KMS-11 (cell line): ENCODE measurements around the gene NPHP4.

Experiments
- H2AFZ ChIP-seq: fragments of 200-600 bp; sonication (generic); 2 replicates; pipeline ENCODE4 v1.6.1; 2016; ENCODE audit warnings: antibody characterized with exemption, mixed run types, low read depth
- H3K27ac ChIP-seq: fragments of 200-600 bp; sonication (generic); 2 replicates; pipeline ENCODE4 v1.6.1; 2016; ENCODE audit warnings: mild to moderate bottlenecking, mixed run types
- H3K27me3 ChIP-seq: fragments of 200-600 bp; sonication (generic); 2 replicates; pipeline ENCODE4 v1.6.1; 2017; ENCODE audit warnings: mild to moderate bottlenecking, low read depth, mixed run types, moderate library complexity; ENCODE audit not compliant: insufficient read depth
- H3K36me3 ChIP-seq: fragments of 200-600 bp; sonication (generic); 2 replicates; pipeline ENCODE4 v1.6.1; 2017; ENCODE audit warnings: mild to moderate bottlenecking, mixed run types; ENCODE audit not compliant: insufficient read depth
- H3K4me1 ChIP-seq: fragments of 200-600 bp; sonication (generic); 2 replicates; pipeline ENCODE4 v1.6.1; 2016; ENCODE audit warnings: mild to moderate bottlenecking, low read depth, mixed run types; ENCODE audit not compliant: poor library complexity, severe bottlenecking
- H3K4me2 ChIP-seq: fragments of 200-600 bp; sonication (generic); 2 replicates; pipeline ENCODE4 v1.7.0; 2016; ENCODE audit warnings: mild to moderate bottlenecking, mixed run types
- H3K4me3 ChIP-seq: fragments of 200-600 bp; sonication (generic); IDR thresholded peaks from 2 replicates; pipeline ENCODE4 v1.6.1; 2017; ENCODE audit warnings: low read depth, low read length, mixed read lengths; ENCODE audit not compliant: insufficient read depth
- H3K79me2 ChIP-seq: fragments of 200-600 bp; sonication (generic); 2 replicates; pipeline ENCODE4 v1.6.1; 2016; ENCODE audit warnings: low read depth, mixed run types; ENCODE audit not compliant: insufficient read depth
- H3K9ac ChIP-seq: fragments of 200-600 bp; sonication (generic); 2 replicates; pipeline ENCODE4 v1.6.1; 2016; ENCODE audit warnings: mild to moderate bottlenecking, mixed run types
- H4K20me1 ChIP-seq: fragments of 200-600 bp; sonication (generic); 2 replicates; pipeline ENCODE4 v1.6.1; 2016; ENCODE audit warnings: mild to moderate bottlenecking, mixed run types; ENCODE audit not compliant: insufficient read depth
- CTCF ChIP-seq: fragments of 200-600 bp; sonication (generic); conservative IDR thresholded peaks from 2 replicates; pipeline ENCODE4 v1.6.1; 2017; ENCODE audit warnings: low read depth, mild to moderate bottlenecking, antibody characterized with exemption, low read length, moderate library complexity, mixed read lengths

NPHP4 gene

GRCh38 chr1:5974631-5975030 lies 17.6 kb downstream of the NPHP4 start:
- no peaks in the 10 kb centered on the region for H3K36me3 ChIP-seq
- no peaks in the 10 kb centered on the region for H3K4me1 ChIP-seq
- no peaks in the 10 kb centered on the region for H4K20me1 ChIP-seq
- no peak overlapping the region for H2AFZ ChIP-seq
- TF ChIP-seq CTCF = no peak
- H3K4me3 ChIP-seq = no peak overlapping the region
- no peak overlapping the region for H3K9ac ChIP-seq
- no peaks in the 10 kb centered on the region for H3K27me3 ChIP-seq
- no peak overlapping the region for H3K4me2 ChIP-seq
- no peaks in the 10 kb centered on the region for H3K79me2 ChIP-seq
- H3K27ac ChIP-seq = no peak overlapping the region

GRCh38 chr1:5973771-5974170 lies 18.5 kb downstream of the NPHP4 start:
- no peak for TF ChIP-seq CTCF
- no peaks in the 10 kb centered on the region for H3K4me1 ChIP-seq
- H3K27ac ChIP-seq = no peak overlapping the region

GRCh38 chr1:5972198-5972520 lies 20.1 kb downstream of the NPHP4 start:
- Histone ChIP-seq H3K9ac (no peak overlapping the region), H3K27ac (no peak overlapping the region), H3K27me3 (no peaks in the 10 kb centered on the region), H3K4me2 (no peak overlapping the region), H3K36me3 (no peaks in the 10 kb centered on the region), H3K4me3 (no peak overlapping the region), H3K4me1 (no peaks in the 10 kb centered on the region), H4K20me1 (no peaks in the 10 kb centered on the region), H3K79me2 (no peaks in the 10 kb centered on the region), H2AFZ (no peak overlapping the region)
- TF ChIP-seq CTCF = no peak

More at GRCh38 chr1:5973771-5974170, 18.5 kb downstream of the NPHP4 start:
- H4K20me1 ChIP-seq = no peaks in the 10 kb centered on the region
- no peak overlapping the region for H3K9ac ChIP-seq
- no peak overlapping the region for H3K4me2 ChIP-seq
- no peaks in the 10 kb centered on the region for H3K36me3 ChIP-seq
- no peaks in the 10 kb centered on the region for H3K27me3 ChIP-seq
- H3K79me2 ChIP-seq = no peaks in the 10 kb centered on the region
- H3K4me3 ChIP-seq = no peak overlapping the region
- no peak overlapping the region for H2AFZ ChIP-seq

- H3K4me1 ChIP-seq = no peaks in the 10 kb centered on the region
These were observed 20.6 kb downstream of the NPHP4 start for GRCh38 chr1:5971471-5972197.

More at GRCh38 chr1:5971471-5972197, 20.6 kb downstream of the NPHP4 start:
- Histone ChIP-seq H2AFZ (no peak overlapping the region), H3K9ac (no peak overlapping the region), H3K79me2 (no peaks in the 10 kb centered on the region), H3K36me3 (no peaks in the 10 kb centered on the region), H3K27ac (no peak overlapping the region), H3K4me2 (no peak overlapping the region), H3K4me3 (no peak overlapping the region), H3K27me3 (no peaks in the 10 kb centered on the region), H4K20me1 (no peaks in the 10 kb centered on the region)
- no peak for TF ChIP-seq CTCF
